ENCODE measurements around the gene RC3H2.
A peak's percentile ranks its signal among the peaks of the same experiment; 100 is the strongest.
"Not testable (repeated sequence)": the region's sequence is repeated elsewhere in the genome, so short reads cannot be mapped to it uniquely, and the experiment has no call there.

Gene RC3H2

GRCh38 chr9:122923947-122924346 lies 18.8 kb upstream of the RC3H2 start:
- no peak for DNase-seq

- no peak for DNase-seq
Observed at GRCh38 chr9:122922713-122923112, 17.6 kb upstream of the RC3H2 start.

- DNase-seq: no peak
Observed at GRCh38 chr9:122918310-122918709, 13.2 kb upstream of the RC3H2 start.

DNA sequence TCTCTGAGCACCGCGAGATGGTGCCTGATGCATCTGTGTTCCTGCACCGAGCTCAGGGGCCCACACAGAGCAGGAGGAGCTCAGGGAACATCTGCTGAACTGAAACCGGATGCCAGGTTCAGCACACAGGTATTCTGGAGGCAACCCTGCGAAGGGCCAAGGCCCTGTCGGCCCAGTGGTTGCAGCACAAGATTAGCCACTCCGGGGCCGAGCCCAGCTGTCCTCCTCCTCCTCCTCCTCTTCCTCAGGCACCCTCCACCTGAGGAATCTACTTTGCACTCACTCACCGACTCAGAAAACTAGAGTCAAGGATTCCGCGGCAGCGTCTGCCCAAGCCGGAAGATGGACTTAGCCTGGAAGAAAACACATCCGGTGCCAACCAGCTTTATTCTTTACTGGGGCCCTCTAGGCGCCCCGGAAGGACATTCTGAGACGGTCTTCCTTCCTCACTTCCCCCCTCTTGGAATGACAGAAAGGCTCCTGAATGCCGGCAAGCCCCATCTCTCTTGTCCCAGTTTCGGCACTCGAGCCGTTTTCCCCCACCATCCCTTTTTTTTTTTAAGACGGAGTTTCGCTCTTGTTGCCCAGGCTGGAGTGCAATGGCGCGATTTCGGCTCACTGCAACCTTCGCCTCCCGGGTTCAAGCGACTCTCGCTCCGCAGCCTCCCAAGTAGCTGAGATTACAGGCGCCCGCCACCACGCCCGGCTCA lies 8.0 kb upstream of the RC3H2 start, which contains the start of gene ZBTB6:
ZBTB6 (minus strand) TSS at position 360 of the 710 bp plus-strand sequence. CDS start 1,251 bp downstream, outside the sequence.
- peak; percentile 77 for DNase-seq

- DNase-seq: no peak
Observed at GRCh38 chr9:122912671-122912963, 7.5 kb upstream of the RC3H2 start.

DNA sequence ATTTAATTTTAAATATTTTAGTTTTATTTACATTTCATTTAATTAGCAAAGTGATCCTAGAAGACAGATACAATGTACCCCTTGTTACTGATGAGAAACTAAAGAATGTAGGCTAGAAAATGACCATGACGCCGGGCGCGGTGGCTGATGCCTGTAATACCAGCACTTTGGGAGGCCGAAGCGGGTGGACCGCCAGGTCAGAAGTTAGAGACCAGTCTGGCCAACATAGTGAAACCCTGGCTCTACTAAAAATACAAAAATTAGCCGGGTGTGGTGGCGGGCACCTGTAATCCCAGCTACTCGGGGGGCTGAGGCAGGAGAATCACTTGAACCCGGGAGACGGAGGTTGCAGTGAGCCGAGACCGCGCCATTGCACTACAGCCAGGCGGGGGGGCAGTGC lies 963 bp upstream of the RC3H2 start:
- not testable (repeated sequence) for DNase-seq

DNA sequence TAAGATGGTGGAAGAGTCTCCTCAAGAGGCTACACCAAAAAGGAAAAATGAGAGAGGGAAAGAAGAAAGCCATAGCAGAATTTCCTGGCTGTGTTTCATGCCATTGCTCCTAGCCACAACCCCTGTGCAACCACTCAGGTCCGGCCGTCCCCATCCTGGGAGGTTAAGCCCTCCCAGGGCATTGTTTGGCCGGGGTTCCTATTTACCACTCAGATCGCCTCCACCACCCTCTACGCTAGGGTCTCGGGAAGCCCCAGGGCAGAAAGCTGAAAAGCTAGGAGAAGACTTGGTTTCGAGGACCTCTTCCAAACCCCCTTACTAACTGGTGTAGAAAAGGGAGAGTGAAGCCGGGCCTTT lies 715 bp downstream of the RC3H2 start:
- DNase-seq: no peak

DNA sequence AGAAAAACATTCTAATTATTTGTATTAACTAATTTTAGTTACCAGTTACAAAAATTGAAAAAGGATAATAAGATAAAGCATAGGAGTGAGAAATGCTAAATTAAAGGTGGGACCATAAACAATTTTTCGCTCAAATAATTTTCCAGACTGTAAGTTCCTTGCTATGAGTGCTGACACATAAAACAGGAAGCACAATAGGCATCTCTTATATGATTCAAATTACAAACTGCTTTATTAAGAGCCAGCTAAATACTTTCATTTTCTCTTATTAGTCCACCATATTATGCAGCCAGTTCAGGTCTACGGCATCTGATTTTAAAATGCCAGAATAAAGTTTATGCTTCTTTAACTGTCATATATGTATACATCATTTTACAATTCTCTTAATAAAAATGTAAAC lies 4.4 kb downstream of the RC3H2 start:
- DNase-seq: no peak

DNA sequence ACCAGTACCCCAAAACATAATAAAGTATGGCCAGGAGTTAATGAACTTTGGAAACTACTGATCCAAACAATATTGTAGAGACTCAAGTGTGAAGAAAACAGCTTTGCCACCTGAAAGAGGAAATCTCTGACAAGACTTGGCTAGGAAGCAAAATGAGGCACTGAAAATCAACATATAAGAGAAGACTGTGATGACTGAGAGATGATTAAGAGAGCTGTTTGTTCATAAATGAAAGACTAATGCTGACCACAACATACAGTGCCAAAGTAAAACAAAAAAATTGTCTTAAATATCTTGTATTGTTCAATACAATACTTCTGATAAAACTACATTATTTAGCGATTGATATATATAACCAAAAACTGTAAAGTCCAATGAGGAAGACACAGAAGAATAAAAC lies 7.2 kb downstream of the RC3H2 start:
- DNase-seq: no peak

DNA sequence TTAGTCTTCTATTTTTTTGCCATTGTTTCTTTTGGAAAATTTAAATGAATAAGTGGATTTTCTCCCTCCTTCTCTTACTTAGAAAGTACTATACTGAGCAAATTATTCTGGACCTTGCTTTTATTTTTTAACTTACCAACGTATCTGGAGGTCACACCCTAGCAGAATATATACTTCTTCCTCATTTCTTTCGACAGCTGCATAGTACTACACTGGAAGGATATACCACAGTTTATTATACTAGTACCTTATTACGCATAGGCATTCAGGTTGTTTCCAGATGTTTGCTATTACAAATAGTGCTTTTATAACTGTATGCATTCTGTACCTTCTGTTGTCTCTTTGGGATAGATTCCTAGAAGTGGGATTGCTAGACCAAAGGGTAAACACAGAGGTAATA lies 16.7 kb downstream of the RC3H2 start:
- DNase-seq: no peak

DNA sequence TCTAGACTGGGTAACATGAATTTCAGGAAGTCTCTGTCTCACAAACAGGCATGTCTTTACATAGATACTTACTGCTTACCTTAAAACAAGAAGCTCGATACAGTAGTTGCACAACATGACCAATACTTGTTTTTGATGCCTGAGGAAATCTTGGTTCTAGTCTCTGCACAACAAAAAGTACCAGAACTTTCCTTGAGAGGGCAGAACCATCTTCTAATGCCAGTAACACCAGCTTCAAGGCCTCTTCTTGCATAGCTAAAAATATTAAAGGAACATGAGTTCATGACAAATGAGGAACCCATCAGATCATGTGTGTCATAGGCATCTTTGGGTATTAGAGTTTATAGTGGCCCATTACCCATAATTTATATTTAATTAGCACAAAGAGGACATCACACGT lies 22.0 kb downstream of the RC3H2 start:
- no peak for DNase-seq

- no peak for DNase-seq
Observed at GRCh38 chr9:122879443-122879842, 25.7 kb downstream of the RC3H2 start.

GRCh38 chr9:122875523-122875922 lies 29.6 kb downstream of the RC3H2 start:
- DNase-seq: no peak

DNA sequence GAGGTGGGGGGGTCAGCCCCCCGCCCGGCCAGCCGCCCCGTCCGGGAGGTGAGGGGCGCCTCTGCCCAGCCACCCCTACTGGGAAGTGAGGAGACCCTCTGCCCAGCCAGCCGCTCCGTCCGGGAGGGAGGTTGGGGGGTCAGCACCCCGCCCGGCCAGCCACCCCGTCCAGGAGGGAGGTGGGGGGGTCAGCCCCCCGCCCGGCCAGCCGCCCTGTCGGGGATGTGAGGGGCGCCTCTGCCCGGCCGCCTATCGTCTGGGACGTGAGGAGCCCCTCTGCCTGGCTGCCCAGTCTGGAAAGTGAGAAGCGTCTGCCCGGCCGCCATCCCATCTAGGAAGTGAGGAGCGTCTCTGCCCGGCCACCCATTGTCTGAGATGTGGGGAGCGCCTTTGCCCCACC lies 37.9 kb downstream of the RC3H2 start:
- DNase-seq: not testable (repeated sequence)

DNA sequence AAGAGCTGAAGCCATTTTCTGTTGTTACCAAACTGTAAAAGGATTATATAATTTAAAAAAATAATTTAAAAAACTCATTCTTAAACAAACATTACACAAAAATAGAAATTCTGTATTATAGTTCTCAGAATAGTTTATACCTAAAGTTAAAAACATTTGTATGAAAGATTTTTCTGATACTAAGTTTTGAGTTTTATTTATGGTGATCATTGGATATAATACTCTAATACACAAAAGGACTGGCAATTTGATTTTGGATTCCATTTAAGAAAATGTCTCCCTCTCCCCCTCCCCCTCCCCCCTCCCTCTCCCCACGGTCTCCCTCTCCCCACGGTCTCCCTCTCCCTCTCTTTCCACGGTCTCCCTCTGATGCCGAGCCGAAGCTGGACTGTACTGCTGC lies 39.1 kb downstream of the RC3H2 start:
- no peak for DNase-seq

GRCh38 chr9:122865300-122865699 lies 39.9 kb downstream of the RC3H2 start:
- DNase-seq: no peak

GRCh38 chr9:122863407-122863806 lies 41.8 kb downstream of the RC3H2 start:
- no peak for DNase-seq

DNA sequence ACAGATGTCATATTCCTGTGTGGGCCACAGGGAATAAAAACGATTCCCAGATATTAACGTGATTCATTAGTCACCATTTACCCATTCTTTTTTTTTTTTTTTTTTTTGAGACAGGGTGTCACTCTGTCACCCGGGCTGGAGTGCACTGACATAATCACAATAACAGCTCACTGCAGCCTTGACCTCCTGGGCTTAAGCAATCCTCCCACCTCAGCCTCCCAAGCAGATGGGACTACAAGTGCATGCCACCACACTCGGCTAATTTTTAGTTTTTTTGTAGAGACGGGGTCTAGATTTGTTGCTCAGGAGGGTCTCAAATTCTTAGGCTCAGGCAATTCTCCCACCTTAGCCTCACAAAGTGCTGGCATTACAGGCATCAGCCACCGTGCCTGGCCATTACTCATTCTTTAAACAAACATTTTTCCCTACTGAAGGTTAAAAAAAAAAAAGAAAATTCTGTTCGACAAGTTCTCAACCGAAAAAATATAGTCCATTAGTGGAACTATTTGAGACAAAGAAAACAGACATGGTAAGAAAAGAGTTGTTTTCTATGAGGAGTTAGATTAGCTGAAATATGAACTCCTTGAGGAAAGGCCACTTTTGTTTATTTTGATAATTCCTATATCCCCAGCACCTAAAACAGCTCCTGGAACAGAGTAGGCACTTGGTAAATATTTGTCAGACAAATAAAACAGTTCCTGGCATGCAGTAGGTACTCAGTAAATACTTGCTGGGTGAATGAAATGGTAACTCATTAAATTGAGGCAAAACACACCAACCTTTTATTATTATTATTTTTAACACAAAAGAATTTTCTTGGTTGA lies 44.6 kb downstream of the RC3H2 start:
- DNase-seq: no peak

DNA sequence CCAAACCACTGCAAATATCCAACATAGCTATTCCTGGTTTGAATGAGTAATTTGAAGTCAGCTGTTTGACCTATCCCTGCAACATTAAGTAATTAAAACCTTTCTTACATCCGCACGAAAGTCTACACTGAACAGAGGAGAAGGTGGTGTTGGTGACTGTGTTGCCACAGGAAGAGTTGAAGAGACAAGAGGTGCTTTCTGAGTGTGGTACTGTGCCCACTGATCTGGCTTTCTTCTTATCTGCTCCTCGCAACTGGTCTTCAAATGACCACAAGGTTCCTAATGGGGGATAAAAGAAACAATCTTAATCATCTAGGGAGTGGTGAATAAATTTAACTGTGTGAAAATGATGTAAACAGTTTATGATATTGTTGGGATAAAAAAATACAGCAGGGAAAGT lies 47.3 kb downstream of the RC3H2 start:
- no peak for DNase-seq

DNA sequence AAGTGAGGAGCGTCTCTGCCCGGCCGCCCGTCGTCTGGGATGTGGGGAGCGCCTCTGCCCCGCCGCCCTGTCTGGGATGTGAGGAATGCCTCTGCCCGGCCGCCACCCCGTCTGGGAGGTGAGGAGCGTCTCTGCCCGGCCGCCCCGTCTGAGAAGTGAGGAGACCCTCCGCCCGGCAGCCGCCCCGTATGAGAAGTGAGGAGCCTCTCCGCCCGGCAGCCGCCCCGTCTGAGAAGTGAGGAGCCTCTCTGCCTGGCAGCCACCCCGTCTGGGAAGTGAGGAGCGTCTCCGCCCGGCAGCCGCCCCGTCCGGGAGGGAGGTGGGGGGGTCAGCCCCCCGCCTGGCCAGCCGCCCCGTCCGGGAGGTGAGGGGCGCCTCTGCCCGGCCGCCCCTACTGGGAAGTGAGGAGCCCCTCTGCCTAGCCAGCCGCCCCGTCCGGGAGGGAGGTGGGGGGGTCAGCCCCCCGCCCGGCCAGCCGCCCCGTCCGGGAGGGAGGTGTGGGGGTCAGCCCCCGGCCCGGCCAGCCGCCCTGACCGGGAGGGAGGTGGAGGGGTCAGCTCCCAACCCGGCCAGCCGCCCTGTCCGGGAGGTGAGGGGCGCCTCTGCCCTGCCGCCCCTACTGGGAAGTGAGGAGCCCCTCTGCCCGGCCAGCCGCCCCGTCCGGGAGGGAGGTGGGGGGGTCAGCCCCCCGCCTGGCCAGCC lies 52.9 kb downstream of the RC3H2 start:
- DNase-seq: not testable (repeated sequence)

DNA sequence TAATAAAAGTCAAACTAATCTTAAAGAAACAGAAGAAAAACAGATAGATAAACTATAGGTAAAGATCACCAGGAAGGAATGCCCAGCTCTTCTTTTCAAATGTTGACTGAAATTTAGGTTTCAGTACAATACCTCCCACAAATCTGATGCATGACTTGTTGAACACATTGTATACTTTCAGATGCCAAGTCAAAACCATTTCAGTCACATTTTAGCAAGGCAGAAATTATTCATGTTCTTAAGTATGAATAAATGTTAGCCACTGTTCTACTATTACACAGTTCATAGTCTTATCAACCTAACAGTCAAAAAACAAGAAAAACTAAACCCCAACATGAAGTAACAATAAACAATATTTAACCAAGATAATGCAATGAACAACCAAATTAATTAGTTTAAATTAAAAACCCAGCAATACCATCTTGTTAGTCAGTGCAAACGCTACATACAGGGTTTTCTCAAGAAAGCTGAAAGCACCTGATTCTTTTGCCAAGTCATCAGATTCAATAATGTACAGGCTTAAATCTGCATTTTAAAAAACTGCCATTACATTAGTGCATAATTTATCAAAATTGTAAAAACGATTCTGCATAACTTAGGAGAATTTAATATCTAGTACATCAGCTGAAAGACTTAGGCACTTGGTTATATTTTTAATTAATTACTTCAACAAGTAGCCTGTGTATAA lies 56.8 kb downstream of the RC3H2 start:
- DNase-seq: no peak

GRCh38 chr9:122846371-122846940 lies 58.7 kb downstream of the RC3H2 start:
- no peak for DNase-seq

DNA sequence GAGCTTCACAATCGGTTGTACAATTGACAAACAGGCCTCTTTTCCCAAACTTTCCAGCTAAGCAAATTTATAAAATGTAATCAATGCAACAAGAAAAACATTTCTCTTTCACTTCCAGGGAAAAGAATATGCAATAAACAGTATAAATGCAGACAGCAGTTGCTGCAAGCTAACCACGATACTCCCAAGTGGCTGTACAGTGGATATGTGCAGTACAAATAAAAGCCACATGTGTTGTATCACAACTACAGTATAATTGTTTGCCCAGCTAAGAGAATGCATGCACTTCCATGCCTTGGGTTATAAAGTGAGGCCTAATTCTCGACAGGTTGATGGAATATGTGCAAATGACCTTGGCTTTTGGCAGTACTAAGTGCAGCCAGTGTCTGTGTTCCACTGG lies 60.0 kb downstream of the RC3H2 start:
- no peak for DNase-seq
